K562 (cell line): Measurements from ENCODE around the gene IL1RL2. TPM values are rescaled to one million over a fixed set of nuclear protein-coding genes. Genes with fewer than 3 reads are reported as not detected.
A peak's percentile ranks its signal among the peaks of the same experiment; 100 is the strongest.

Experiments
- ATAC-seq: fragments of 200-7000 bp; cut with Tn5 transposase; 3 replicates; pipeline ENCODE4 v1.9.1; 2020; ENCODE audit warnings: moderate library complexity
- BruUV-seq: library from RNA; stranded (reverse); fragments of 400-500 nt; replicated peaks from 2 replicates; lab custom pipeline; 2021; lab: Mats Ljungman, UMichigan
- CTCF ChIA-PET: fragments of 300-600 bp; formaldehyde crosslinking; extraction: SDS; loops from one replicate; lab custom pipeline; 2021; ENCODE audit warnings: low intra/inter-chr PET ratio; lab: Yijun Ruan, JAX
- POLR2A ChIA-PET: fragments of 300-600, 350-650 bp; sonication (Branson Sonifier 250); formaldehyde crosslinking; extraction: SDS; loops from one replicate; lab custom pipeline; 2021; ENCODE audit warnings: antibody characterized with exemption, inconsistent platforms; lab: Yijun Ruan, JAX
- DNase-seq, 4 experiments: peaks; one replicate each; pipeline versions ENCODE4 v3.0.0 to v3.0.0-alpha.2; 2011 to 2018; ENCODE audit warnings: low spot score in 3 of 4, mixed read lengths in 3 of 4; ENCODE audit errors: extremely low read depth in 1 of 4
- FAIRE-seq: peaks from 2 replicates; lab custom pipeline; 2011; peaks lifted over from hg19 to GRCh38; lab: Jason Lieb, UNC
- H2AFZ ChIP-seq: 2 replicates; pipeline ENCODE4 v1.6.0; 2011; ENCODE audit warnings: low read depth, low read length, control low read depth, inconsistent platforms
- H3K27ac ChIP-seq: fragments of 200-600 bp; 3 replicates; pipeline ENCODE4 v1.8.0; 2011; ENCODE audit warnings: low read depth, mild to moderate bottlenecking, control low read depth, inconsistent platforms, low read length, moderate library complexity, mixed read lengths; ENCODE audit errors: extremely low read depth
- H3K27me3 ChIP-seq, 2 experiments: fragments of 300-600 bp in 1 of 2; 2 replicates in 1 of 2; 3 replicates in 1 of 2; pipeline versions ENCODE4 v1.6.0 to v1.8.0; 2011; ENCODE audit warnings: inconsistent platforms in 2 of 2, low read length in 2 of 2, mild to moderate bottlenecking in 1 of 2, mixed read lengths in 1 of 2, moderate library complexity in 1 of 2; ENCODE audit not compliant: control insufficient read depth in 2 of 2, insufficient read depth in 2 of 2
- H3K36me3 ChIP-seq: fragments of 300-600 bp; 3 replicates; pipeline ENCODE4 v1.8.0; 2011; ENCODE audit warnings: mild to moderate bottlenecking, low read length, inconsistent platforms; ENCODE audit not compliant: control insufficient read depth, insufficient read depth
- H3K4me1 ChIP-seq, 2 experiments: fragments of 200-600 bp in 1 of 2; replicated peaks in 1 of 2; 2 replicates in 1 of 2; 3 replicates in 1 of 2; pipeline versions ENCODE4 v1.5.1 to v1.8.0; 2011; ENCODE audit warnings: inconsistent platforms in 2 of 2, low read length in 2 of 2, mild to moderate bottlenecking in 1 of 2, mixed read lengths in 1 of 2, moderate library complexity in 1 of 2; ENCODE audit not compliant: control insufficient read depth in 2 of 2, insufficient read depth in 2 of 2
- H3K4me2 ChIP-seq: 2 replicates; pipeline ENCODE4 v1.6.1; 2011; ENCODE audit warnings: low read length, control low read depth, inconsistent platforms, mixed read lengths; ENCODE audit not compliant: insufficient read depth
- H3K4me3 ChIP-seq: fragments of 200-600 bp; sonication (generic), shearing (Covaris generic); 2 replicates; pipeline ENCODE4 v1.5.1; 2016; ENCODE audit warnings: control low read depth, inconsistent platforms
- H3K79me2 ChIP-seq: fragments of 200-600 bp; 3 replicates; pipeline ENCODE4 v1.8.0; 2011; ENCODE audit warnings: low read length, inconsistent platforms; ENCODE audit not compliant: control insufficient read depth, insufficient read depth
- H3K9ac ChIP-seq, 2 experiments: 2 replicates each; pipeline versions ENCODE4 v1.6.0 to v1.6.1; 2011; ENCODE audit warnings: low read depth in 2 of 2, low read length in 2 of 2, control low read depth in 1 of 2, inconsistent platforms in 1 of 2, mild to moderate bottlenecking in 1 of 2, mixed read lengths in 1 of 2; ENCODE audit not compliant: insufficient read depth in 1 of 2
- H3K9me1 ChIP-seq: one replicate; pipeline ENCODE4 v1.6.0; 2011; ENCODE audit warnings: inconsistent platforms, mild to moderate bottlenecking, low read length, moderate library complexity; ENCODE audit not compliant: control insufficient read depth, insufficient read depth
- H3K9me3 ChIP-seq: replicated peaks from 2 replicates; pipeline ENCODE4 v1.5.1; 2011; ENCODE audit warnings: low read depth, low read length, inconsistent platforms; ENCODE audit not compliant: control insufficient read depth, insufficient read depth
- H4K20me1 ChIP-seq: replicated peaks from 2 replicates; pipeline ENCODE4 v1.6.1; 2011; ENCODE audit warnings: low read length, inconsistent platforms, mixed read lengths; ENCODE audit not compliant: control insufficient read depth, insufficient read depth
- EWSR1 ChIP-seq: fragments of 450-650 bp; IDR thresholded peaks from 2 replicates; pipeline ENCODE4 v1.6.1; 2018; ENCODE audit warnings: borderline replicate concordance, mild to moderate bottlenecking, low read depth, moderate library complexity; ENCODE audit not compliant: partially characterized antibody
- FOXJ2 ChIP-seq: fragments of 200-800 bp; sonication (Bioruptor generic); IDR thresholded peaks from 2 replicates; pipeline ENCODE4 v1.6.1; 2016; ENCODE audit warnings: missing genetic modification characterization, missing compliant biosample characterization
- KLF13 ChIP-seq: fragments of 450-650 bp; IDR thresholded peaks from 2 replicates; pipeline ENCODE4 v1.6.1; 2016; ENCODE audit warnings: missing genetic modification characterization, low read depth, mild to moderate bottlenecking, missing compliant biosample characterization, moderate library complexity, borderline replicate concordance
- PTRF ChIP-seq: fragments of 450-650 bp; IDR thresholded peaks from 2 replicates; pipeline ENCODE4 v1.6.1; 2016; ENCODE audit warnings: mild to moderate bottlenecking, missing genetic modification characterization, missing compliant biosample characterization
- SMARCA4 ChIP-seq: fragments of 450-650 bp; IDR thresholded peaks from 2 replicates; pipeline ENCODE4 v1.6.1; 2016
- ZNF121 ChIP-seq: sonication (generic); formaldehyde crosslinking; conservative IDR thresholded peaks from 2 replicates; pipeline ENCODE4 v1.8.0; 2022; ENCODE audit warnings: missing genetic modification reagents
- WGBS: fragments of 100-300 bp; shearing (Covaris generic); methylation state at CpG from one replicate; pipeline ENCODE4 v1.1.6; 2016; ENCODE audit warnings: low coverage, mixed read lengths; ENCODE audit not compliant: insufficient coverage; ENCODE audit errors: missing lambda C conversion rate; 5-methylcytosine and 5-hydroxymethylcytosine counted together
- in situ Hi-C: fragments of 300-500 bp; cut with MboI; formaldehyde crosslinking; loops from 4 replicates; pipeline ENCODE4 v1.15.0; 2018; ENCODE audit warnings: inconsistent platforms, mixed read lengths
- intact Hi-C: fragments of 100-400 bp; cut with micrococcal nuclease; formaldehyde crosslinking; loops from 2 replicates; pipeline ENCODE4 v1.14.2; 2022
- polyA plus RNA-seq, 8 experiments: library from polyadenylated mRNA; depleted of rRNA in 4 of 8; stranded (reverse) in 5 of 8; unstranded in 3 of 8; fragments of >200 nt; fragmentation: Nextera tagmentation in 2 of 8; fragmentation: Illumina TruSeq in 1 of 8; extraction: Ambion mirVana in 2 of 8; extraction: Trizol in 1 of 8; gene quantifications; 2 replicates each; pipeline versions ENCODE4 v1.2.1 to v1.2.3, GENCODE V29; 2011 to 2014; ENCODE audit warnings: inconsistent platforms in 1 of 8, missing spikeins in 1 of 8
- total RNA-seq, 7 experiments: library from RNA; depleted of rRNA in 6 of 7; stranded (reverse); fragments of >200 nt in 6 of 7; fragmentation: Illumina TruSeq in 2 of 7; extraction: Trizol in 2 of 7; gene quantifications; 2 replicates each; pipeline versions ENCODE4 v1.2.1 to v1.2.3, GENCODE V29; 2011 to 2021; ENCODE audit warnings: low replicate concordance in 1 of 7
- TF ChIP-seq, protein P1 (sequence below): sonication (generic); formaldehyde crosslinking; IDR thresholded peaks from 2 replicates; pipeline ENCODE4 v1.8.0; 2022; ENCODE audit warnings: mild to moderate bottlenecking, missing genetic modification reagents

Gene IL1RL2
- total and polyA plus RNA-seq, 9 of the 15 experiments (the other 6 are each of a cell fraction or from before 2014, with no cell fraction given) = not detected

DNA sequence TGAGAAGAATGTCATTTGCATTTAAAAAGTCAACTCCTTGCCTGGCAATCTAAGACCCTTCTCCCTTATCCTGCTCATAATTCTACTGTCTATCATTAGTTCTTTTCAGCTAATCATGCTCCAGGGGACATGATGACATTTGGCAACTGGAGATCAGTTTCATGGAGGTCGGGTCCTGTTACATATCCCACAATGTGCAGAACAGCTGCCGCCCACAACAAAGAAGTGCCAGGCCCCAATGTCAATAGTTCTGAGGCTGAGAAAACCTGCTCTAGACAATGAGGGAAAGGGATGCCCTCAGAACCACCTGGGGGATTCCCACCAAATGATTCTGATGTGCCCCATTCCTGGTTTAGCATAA is 71.2 kb downstream of the IL1RL2 start:
- Histone ChIP-seq H3K9me1 (no peaks in the 10 kb centered on the region), H2AFZ (no peak overlapping the region; the same call in 1 of the 2 replicates), H3K79me2 (no peaks in the 10 kb centered on the region), H3K36me3 (no peaks in the 10 kb centered on the region), H3K9ac (no peak overlapping the region), H4K20me1 (no peaks in the 10 kb centered on the region), H3K4me3 (no peak overlapping the region), H3K27me3 (no peaks in the 10 kb centered on the region; a peak in 1 of 5 replicates), H3K27ac (no peak overlapping the region), H3K4me1 (no peaks in the 10 kb centered on the region; a peak in 1 of 5 replicates), H3K4me2 (no peak overlapping the region), H3K9me3 (no peaks in the 10 kb centered on the region)
- FAIRE-seq = no peak
- DNase-seq = no peak
- TF ChIP-seq FOXJ2 (tag) = peak; percentile 49; the same call in 1 of the 2 replicates
- TF ChIP-seq ZNF121 (CRISPR knock-in tag) = no peak
- TF ChIP-seq EWSR1 = no peak
- TF ChIP-seq KLF13 (tag) = no peak
- TF ChIP-seq SMARCA4 = no peak
- 0 out of 2 replicates have a peak, but pooled peaks have one; percentile 9 for TF ChIP-seq PTRF (tag)
- TF ChIP-seq, protein P1, sequence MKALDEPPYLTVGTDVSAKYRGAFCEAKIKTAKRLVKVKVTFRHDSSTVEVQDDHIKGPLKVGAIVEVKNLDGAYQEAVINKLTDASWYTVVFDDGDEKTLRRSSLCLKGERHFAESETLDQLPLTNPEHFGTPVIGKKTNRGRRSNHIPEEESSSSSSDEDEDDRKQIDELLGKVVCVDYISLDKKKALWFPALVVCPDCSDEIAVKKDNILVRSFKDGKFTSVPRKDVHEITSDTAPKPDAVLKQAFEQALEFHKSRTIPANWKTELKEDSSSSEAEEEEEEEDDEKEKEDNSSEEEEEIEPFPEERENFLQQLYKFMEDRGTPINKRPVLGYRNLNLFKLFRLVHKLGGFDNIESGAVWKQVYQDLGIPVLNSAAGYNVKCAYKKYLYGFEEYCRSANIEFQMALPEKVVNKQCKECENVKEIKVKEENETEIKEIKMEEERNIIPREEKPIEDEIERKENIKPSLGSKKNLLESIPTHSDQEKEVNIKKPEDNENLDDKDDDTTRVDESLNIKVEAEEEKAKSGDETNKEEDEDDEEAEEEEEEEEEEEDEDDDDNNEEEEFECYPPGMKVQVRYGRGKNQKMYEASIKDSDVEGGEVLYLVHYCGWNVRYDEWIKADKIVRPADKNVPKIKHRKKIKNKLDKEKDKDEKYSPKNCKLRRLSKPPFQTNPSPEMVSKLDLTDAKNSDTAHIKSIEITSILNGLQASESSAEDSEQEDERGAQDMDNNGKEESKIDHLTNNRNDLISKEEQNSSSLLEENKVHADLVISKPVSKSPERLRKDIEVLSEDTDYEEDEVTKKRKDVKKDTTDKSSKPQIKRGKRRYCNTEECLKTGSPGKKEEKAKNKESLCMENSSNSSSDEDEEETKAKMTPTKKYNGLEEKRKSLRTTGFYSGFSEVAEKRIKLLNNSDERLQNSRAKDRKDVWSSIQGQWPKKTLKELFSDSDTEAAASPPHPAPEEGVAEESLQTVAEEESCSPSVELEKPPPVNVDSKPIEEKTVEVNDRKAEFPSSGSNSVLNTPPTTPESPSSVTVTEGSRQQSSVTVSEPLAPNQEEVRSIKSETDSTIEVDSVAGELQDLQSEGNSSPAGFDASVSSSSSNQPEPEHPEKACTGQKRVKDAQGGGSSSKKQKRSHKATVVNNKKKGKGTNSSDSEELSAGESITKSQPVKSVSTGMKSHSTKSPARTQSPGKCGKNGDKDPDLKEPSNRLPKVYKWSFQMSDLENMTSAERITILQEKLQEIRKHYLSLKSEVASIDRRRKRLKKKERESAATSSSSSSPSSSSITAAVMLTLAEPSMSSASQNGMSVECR = no peak
- in situ Hi-C loops (no loop called here), intact Hi-C loops (loop anchor here (5.0 kb wide), 1 partner anchor 79 kb away; no protein-coding TSS in a partner anchor)
- BruUV-seq = no TSS peak
- POLR2A ChIA-PET = no interaction called here
- ATAC-seq = no peak
- WGBS = 25% methylated on average over 2 of the region's 2 CpGs
- CTCF ChIA-PET = no interaction called here
